Endothelial cell of umbilical vein (primary cell): ENCODE measurements around the gene RPL41. TPM values are rescaled to one million over a fixed set of nuclear protein-coding genes. Genes with fewer than 3 reads are reported as not detected.
"Not testable (repeated sequence)": the region's sequence is repeated elsewhere in the genome, so short reads cannot be mapped to it uniquely, and the experiment has no call there.

ENCODE experiments used
- BruUV-seq: library from RNA; stranded (reverse); fragments of 400-500 nt; replicated peaks from 2 replicates; lab custom pipeline; 2021; lab: Mats Ljungman, UMichigan
- CTCF ChIA-PET: fragments of 300-600, 350-600 bp; sonication (Branson Sonifier 250); formaldehyde crosslinking; loops from one replicate; lab custom pipeline; 2021; ENCODE audit warnings: antibody characterized with exemption, inconsistent platforms; lab: Charles Lee
- POLR2A ChIA-PET: fragments of 300-600, 350-600 bp; sonication (Branson Sonifier 250); formaldehyde crosslinking; loops from one replicate; lab custom pipeline; 2021; ENCODE audit warnings: antibody characterized with exemption, inconsistent platforms; lab: Charles Lee
- DNase-seq: peaks from one replicate; pipeline ENCODE4 v3.0.0-alpha.2; 2011; ENCODE audit warnings: low read depth, low spot score
- FAIRE-seq: peaks from 2 replicates; lab custom pipeline; 2011; peaks lifted over from hg19 to GRCh38; lab: Jason Lieb, UNC
- H2AFZ ChIP-seq: 2 replicates; pipeline ENCODE4 v1.6.0; 2012; ENCODE audit warnings: low read depth, low read length, control low read depth, inconsistent platforms
- H3K27ac ChIP-seq: 2 replicates; pipeline ENCODE4 v1.5.1; 2011; ENCODE audit warnings: low read depth, mild to moderate bottlenecking, control low read depth, low read length, moderate library complexity; ENCODE audit not compliant: insufficient read depth
- H3K27me3 ChIP-seq, 2 experiments: 2 replicates each; pipeline versions ENCODE4 v1.6.0 to v1.6.1; 2011; ENCODE audit warnings: low read length in 2 of 2, mixed read lengths in 1 of 2; ENCODE audit not compliant: control insufficient read depth in 2 of 2, insufficient read depth in 2 of 2
- H3K36me3 ChIP-seq, 2 experiments: 2 replicates in 1 of 2; 3 replicates in 1 of 2; pipeline ENCODE4 v1.5.1; 2011; ENCODE audit warnings: low read length in 2 of 2, mild to moderate bottlenecking in 1 of 2, moderate library complexity in 1 of 2; ENCODE audit not compliant: control insufficient read depth in 2 of 2, insufficient read depth in 2 of 2; ENCODE audit errors: extremely low read depth in 1 of 2
- H3K4me1 ChIP-seq: 3 replicates; pipeline ENCODE4 v1.5.1; 2011; ENCODE audit warnings: mild to moderate bottlenecking, low read length; ENCODE audit not compliant: control insufficient read depth, insufficient read depth; ENCODE audit errors: extremely low read depth
- H3K4me2 ChIP-seq: 2 replicates; pipeline ENCODE4 v1.6.1; 2011; ENCODE audit warnings: low read length, control low read depth, mixed read lengths; ENCODE audit not compliant: insufficient read depth
- H3K4me3 ChIP-seq, 3 experiments: fragments of 200-600 bp in 1 of 3; sonication (generic), shearing (Covaris generic) in 1 of 3; replicated peaks in 1 of 3; 2 replicates each; pipeline ENCODE4 v1.5.1; 2011 to 2016; ENCODE audit warnings: control low read depth in 3 of 3, low read length in 3 of 3, mild to moderate bottlenecking in 2 of 3, inconsistent platforms in 1 of 3, low read depth in 1 of 3, moderate library complexity in 1 of 3; ENCODE audit not compliant: insufficient read depth in 1 of 3
- H3K79me2 ChIP-seq: 2 replicates; pipeline ENCODE4 v1.6.0; 2012; ENCODE audit warnings: low read length, inconsistent platforms; ENCODE audit not compliant: control insufficient read depth, insufficient read depth
- H3K9ac ChIP-seq: replicated peaks from 2 replicates; pipeline ENCODE3; 2011; ENCODE audit warnings: low read length, control low read depth; ENCODE audit not compliant: insufficient read depth; ENCODE audit errors: extremely low read depth
- H3K9me1 ChIP-seq: replicated peaks from 3 replicates; pipeline ENCODE4 v1.6.0; 2011; ENCODE audit warnings: mild to moderate bottlenecking, low read length; ENCODE audit not compliant: control insufficient read depth, insufficient read depth; ENCODE audit errors: extremely low read depth
- H3K9me3 ChIP-seq: replicated peaks from 2 replicates; pipeline ENCODE4 v1.5.1; 2012; ENCODE audit warnings: low read length, inconsistent platforms; ENCODE audit not compliant: control insufficient read depth, insufficient read depth
- H4K20me1 ChIP-seq: replicated peaks from 2 replicates; pipeline ENCODE3; 2011; ENCODE audit warnings: mild to moderate bottlenecking, low read length; ENCODE audit not compliant: control insufficient read depth, insufficient read depth; ENCODE audit errors: extremely low read depth
- CTCF ChIP-seq, 2 donors: IDR thresholded peaks; 1 replicate in 1 of 2; 2 replicates in 1 of 2; pipeline ENCODE4 v1.5.1; 2011; ENCODE audit warnings: low read length in 2 of 2, mild to moderate bottlenecking in 2 of 2, moderate library complexity in 2 of 2, control low read depth in 1 of 2, inconsistent platforms in 1 of 2, low read depth in 1 of 2; ENCODE audit not compliant: insufficient read depth in 1 of 2; ENCODE audit errors: extremely low read depth in 1 of 2
- EZH2 ChIP-seq: IDR thresholded peaks from 2 replicates; pipeline ENCODE4 v1.6.1; 2012; ENCODE audit warnings: borderline replicate concordance, low read depth, mild to moderate bottlenecking, moderate library complexity, low read length, inconsistent platforms; ENCODE audit not compliant: severe bottlenecking
- FOS ChIP-seq: IDR thresholded peaks from 2 replicates; pipeline ENCODE4 v1.6.1; 2011; ENCODE audit warnings: mild to moderate bottlenecking, low read length, moderate library complexity, borderline replicate concordance; ENCODE audit not compliant: insufficient read depth
- GATA2 ChIP-seq: IDR thresholded peaks from 2 replicates; pipeline ENCODE4 v1.7.0; 2011; ENCODE audit warnings: low read depth, mild to moderate bottlenecking, moderate library complexity, mixed read lengths, low read length; ENCODE audit not compliant: insufficient read length, insufficient read depth
- JUN ChIP-seq: IDR thresholded peaks from 2 replicates; pipeline ENCODE4 v1.6.1; 2011; ENCODE audit warnings: borderline replicate concordance, low read depth; ENCODE audit not compliant: insufficient read length, insufficient read depth
- MAX ChIP-seq: IDR thresholded peaks from 2 replicates; pipeline ENCODE4 v1.6.1; 2011; ENCODE audit not compliant: insufficient read depth, insufficient read length
- MYC ChIP-seq: IDR thresholded peaks from one replicate; pipeline ENCODE4 v1.6.1; 2011; ENCODE audit warnings: mild to moderate bottlenecking, low read depth, low read length
- POLR2A ChIP-seq: IDR thresholded peaks from 2 replicates; pipeline ENCODE4 v1.6.1; 2012; ENCODE audit warnings: low read depth, mild to moderate bottlenecking, control low read depth, low read length
- POLR2AphosphoS5 ChIP-seq: IDR thresholded peaks from 2 replicates; pipeline ENCODE4 v1.6.1; 2012; ENCODE audit warnings: low read depth, mild to moderate bottlenecking, control low read depth, low read length, moderate library complexity; ENCODE audit not compliant: insufficient read depth
- dilution Hi-C: fragments of 300-500 bp; cut with MboI; formaldehyde crosslinking; loops from one replicate; pipeline ENCODE4 v1.15.0; 2019; ENCODE audit warnings: low sequenced_read_pairs; ENCODE audit not compliant: extremely low pct_ligation_motif_present
- intact Hi-C: fragments of 100-400 bp; cut with micrococcal nuclease; formaldehyde crosslinking; loops from one replicate; pipeline ENCODE4 v1.10.0; 2022
- polyA plus RNA-seq, 4 experiments: library from polyadenylated mRNA; depleted of rRNA in 3 of 4; stranded (reverse) in 3 of 4; unstranded in 1 of 4; fragments of >200 nt; gene quantifications; 2 replicates each; pipeline versions ENCODE4 v1.2.1 to v1.2.3, GENCODE V29; 2011 to 2012; ENCODE audit warnings: missing spikeins in 1 of 4
- total RNA-seq: library from RNA; stranded (reverse); gene quantifications from 2 replicates; pipeline ENCODE4 v1.2.3, GENCODE V29; 2021

Gene RPL41
- total and polyA plus RNA-seq, 2 donors (not counting 3 experiments of a cell fraction or from before 2014, with no cell fraction given) = 3,212 to 9,990 TPM

DNA sequence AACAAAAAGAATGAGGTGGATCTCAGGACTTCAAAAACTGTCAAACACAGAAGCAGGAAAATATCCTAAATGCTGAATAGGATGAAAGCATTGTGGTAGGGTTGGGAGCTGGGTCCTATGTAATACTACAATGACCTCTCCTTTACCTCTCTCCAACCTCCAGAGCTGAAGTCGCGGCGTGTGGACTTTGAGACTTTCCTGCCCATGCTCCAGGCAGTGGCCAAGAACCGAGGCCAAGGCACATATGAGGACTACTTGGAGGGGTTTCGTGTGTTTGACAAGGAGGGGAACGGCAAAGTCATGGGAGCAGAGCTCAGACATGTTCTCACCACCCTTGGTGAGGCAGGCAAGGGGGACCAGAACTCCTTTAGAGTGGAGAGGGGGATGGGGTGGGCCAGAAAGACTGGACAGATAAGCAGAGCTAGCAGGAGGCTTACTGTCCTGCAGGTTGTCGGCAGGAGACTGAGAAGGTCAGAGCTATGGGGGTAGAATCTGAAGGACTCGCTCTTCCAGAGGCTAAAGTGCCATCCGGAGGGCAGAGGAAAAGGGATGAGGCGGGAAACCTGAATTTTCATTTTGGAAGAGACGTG is 38.9 kb downstream of the RPL41 start:
- Histone ChIP-seq H2AFZ (no peak overlapping the region), H3K9me1 (no peaks in the 10 kb centered on the region), H3K4me1 (peaks cover 26% of the 10 kb centered on the region), H3K9ac (no peak overlapping the region), H4K20me1 (no peaks in the 10 kb centered on the region), H3K4me3 (no peak overlapping the region), H3K27ac (no peak overlapping the region), H3K4me2 (no peak overlapping the region), H3K79me2 (peaks cover 26% of the 10 kb centered on the region), H3K36me3 (peaks cover 6 to 9% of the 10 kb centered on the region in 2 experiments), H3K9me3 (no peaks in the 10 kb centered on the region), H3K27me3 (no peaks in the 10 kb centered on the region)
- DNase-seq (no peak), FAIRE-seq (no peak)
- dilution Hi-C loops (no loop called here), intact Hi-C loops (no loop called here)
- TF ChIP-seq FOS = no peak
- TF ChIP-seq POLR2A = no peak
- TF ChIP-seq POLR2AphosphoS5 = no peak
- no peak for TF ChIP-seq GATA2
- TF ChIP-seq MAX = no peak
- no peak for TF ChIP-seq JUN
- TF ChIP-seq EZH2 = no peak
- no peak for TF ChIP-seq MYC
- no peak for TF ChIP-seq CTCF (IDR thresholded peaks at IDR 0.05; ENCODE audit: extremely low read depth in 1 of 2, insufficient read depth in 1 of 2, low read depth in 1 of 2, low read length in 2 of 2)
- BruUV-seq = no TSS peak
- ChIA-PET CTCF (interaction anchor here (0.7 to 1.9 kb wide), 3 partner anchors 27 to 31 kb away, joined by 3 to 6 read pairs (median 4); partner anchors contain the start of gene ESYT1), POLR2A (no interaction called here)

DNA sequence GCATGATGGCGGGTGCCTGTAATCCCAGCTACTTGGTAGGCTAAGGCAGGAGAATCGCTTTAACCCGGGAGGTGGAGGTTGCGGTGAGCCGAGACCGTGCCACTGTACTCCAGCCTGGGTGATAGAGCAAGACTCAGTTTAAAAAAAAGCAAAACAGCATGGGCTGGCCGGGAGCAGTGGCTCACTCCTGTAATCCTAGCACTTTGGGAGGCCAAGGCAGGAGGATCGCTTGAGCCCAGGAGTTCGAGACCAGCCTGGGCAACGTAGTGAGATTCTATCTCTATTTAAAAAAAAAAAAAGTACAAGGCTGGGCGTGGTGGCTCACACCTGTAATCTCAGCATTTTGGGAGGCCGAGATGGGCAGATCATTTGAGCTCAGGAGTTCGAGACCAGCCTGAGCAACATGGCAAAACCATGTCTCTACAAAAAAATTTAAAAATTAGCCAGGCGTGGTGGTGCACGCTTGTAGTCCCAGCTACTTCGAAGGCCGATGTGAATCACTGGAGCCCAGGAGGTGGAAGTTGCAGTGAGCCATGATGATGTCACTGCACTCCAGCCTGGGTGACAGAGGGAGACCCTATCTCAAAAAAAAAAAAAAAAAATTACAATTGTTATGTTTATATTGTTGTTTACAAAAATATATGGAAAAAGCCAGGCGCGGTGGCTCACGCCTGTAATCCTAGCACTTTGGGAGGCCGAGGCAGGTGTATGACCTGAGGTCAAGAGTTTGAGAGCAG is 40.2 kb downstream of the RPL41 start:
- intact Hi-C loops = loop anchor here (1.0 kb wide), 2 partner anchors 12 to 33 kb away; partner anchors contain the start of gene SMARCC2
- dilution Hi-C loops, H3K4me2 ChIP-seq, DNase-seq, H2AFZ ChIP-seq, H3K27ac ChIP-seq, H3K27me3 ChIP-seq, FAIRE-seq, H3K9me3 ChIP-seq, H4K20me1 ChIP-seq, BruUV-seq, H3K9ac ChIP-seq, H3K9me1 ChIP-seq, H3K4me3 ChIP-seq: not testable (repeated sequence)
- ChIA-PET POLR2A (interaction anchor here (0.7 kb wide), 1 partner anchor 39 kb away, joined by 3 read pairs; the partner anchor contains the start of gene ZC3H10), CTCF (interaction anchor here (0.7 to 1.4 kb wide), 2 partner anchors 29 to 31 kb away, joined by 3 to 4 read pairs; partner anchors contain the start of gene ESYT1)
- Histone ChIP-seq H3K4me1 (peaks cover 35% of the 10 kb centered on the region), H3K79me2 (peaks cover 37% of the 10 kb centered on the region), H3K36me3 (peaks cover 11 to 20% of the 10 kb centered on the region in 2 experiments)
